HFFc6 (cell line): ENCODE data around the gene ABCG4. TPM values are rescaled to one million over a fixed set of nuclear protein-coding genes. Genes with fewer than 3 reads are reported as not detected.
"Not testable (repeated sequence)": the region's sequence is repeated elsewhere in the genome, so short reads cannot be mapped to it uniquely, and the experiment has no call there.

Experiments used
- DNase-seq: peaks from one replicate; pipeline ENCODE4 v3.0.0-alpha.2; 2018
- H3K27ac Mint-ChIP-seq: 2 replicates; pipeline ENCODE4 v1.8.0; 2020; ENCODE audit warnings: mild to moderate bottlenecking, mixed read lengths
- H3K27me3 Mint-ChIP-seq: 2 replicates; pipeline ENCODE4 v1.8.0; 2021; ENCODE audit warnings: mild to moderate bottlenecking, moderate library complexity, mixed read lengths; ENCODE audit not compliant: insufficient read depth
- H3K36me3 Mint-ChIP-seq: 2 replicates; pipeline ENCODE4 v1.8.0; 2021; ENCODE audit warnings: low read depth, mixed read lengths
- H3K4me1 Mint-ChIP-seq: 2 replicates; pipeline ENCODE4 v1.8.0; 2020; ENCODE audit warnings: low read depth, mixed read lengths
- H3K4me3 Mint-ChIP-seq: 2 replicates; pipeline ENCODE4 v1.8.0; 2020; ENCODE audit warnings: mild to moderate bottlenecking, moderate library complexity, mixed read lengths
- H3K9me3 Mint-ChIP-seq: 2 replicates; pipeline ENCODE4 v1.8.0; 2020; ENCODE audit warnings: mild to moderate bottlenecking, mixed read lengths
- total RNA-seq, 6 experiments: library from RNA; stranded (reverse); fragmentation: NEBNext Ultra II Directional; extraction: Animal tissue kit (Norgen Biotek cat#: 25700); gene quantifications; 2 replicates in 1 of 6; 3 replicates in 5 of 6; pipeline ENCODE4 v1.2.3, GENCODE V29; 2021
- TF ChIP-seq, protein P1 (sequence below): fragments of 200-600 bp; sonication (generic); IDR thresholded peaks from 2 replicates; pipeline ENCODE4 v1.5.0; 2021; ENCODE audit warnings: antibody characterized with exemption, mild to moderate bottlenecking

The ABCG4 gene
- total RNA-seq, 6 experiments from 2014 or later: 0.05 to 0.50 (median 0.18) TPM

DNA sequence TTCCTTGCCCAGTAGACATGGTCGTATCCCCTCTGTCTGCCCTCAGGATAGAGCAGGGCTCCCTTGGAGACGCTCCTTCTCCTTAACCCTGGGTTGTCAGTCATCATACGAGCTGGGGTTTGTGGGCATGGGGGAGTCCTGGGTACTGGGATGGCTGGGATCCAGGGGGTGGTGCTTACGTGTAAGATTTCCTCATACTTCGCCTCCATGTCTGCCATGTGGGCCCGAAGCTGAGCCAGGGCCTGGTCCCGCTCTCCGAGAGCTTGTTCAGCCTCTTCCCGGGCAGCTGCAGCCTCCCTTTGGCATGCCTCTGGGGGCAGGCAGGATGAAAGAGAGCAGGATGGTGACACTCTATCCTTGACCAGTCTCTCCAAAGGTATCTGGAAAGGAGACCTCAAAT, 41.7 kb downstream of the ABCG4 start:
- DNase-seq: no peak
- no peak overlapping the region for H3K27ac Mint-ChIP-seq
- H3K4me1 Mint-ChIP-seq: peaks cover 9% of the 10 kb centered on the region
- H3K36me3 Mint-ChIP-seq: no peaks in the 10 kb centered on the region
- H3K9me3 Mint-ChIP-seq: no peaks in the 10 kb centered on the region
- TF ChIP-seq, protein P1, sequence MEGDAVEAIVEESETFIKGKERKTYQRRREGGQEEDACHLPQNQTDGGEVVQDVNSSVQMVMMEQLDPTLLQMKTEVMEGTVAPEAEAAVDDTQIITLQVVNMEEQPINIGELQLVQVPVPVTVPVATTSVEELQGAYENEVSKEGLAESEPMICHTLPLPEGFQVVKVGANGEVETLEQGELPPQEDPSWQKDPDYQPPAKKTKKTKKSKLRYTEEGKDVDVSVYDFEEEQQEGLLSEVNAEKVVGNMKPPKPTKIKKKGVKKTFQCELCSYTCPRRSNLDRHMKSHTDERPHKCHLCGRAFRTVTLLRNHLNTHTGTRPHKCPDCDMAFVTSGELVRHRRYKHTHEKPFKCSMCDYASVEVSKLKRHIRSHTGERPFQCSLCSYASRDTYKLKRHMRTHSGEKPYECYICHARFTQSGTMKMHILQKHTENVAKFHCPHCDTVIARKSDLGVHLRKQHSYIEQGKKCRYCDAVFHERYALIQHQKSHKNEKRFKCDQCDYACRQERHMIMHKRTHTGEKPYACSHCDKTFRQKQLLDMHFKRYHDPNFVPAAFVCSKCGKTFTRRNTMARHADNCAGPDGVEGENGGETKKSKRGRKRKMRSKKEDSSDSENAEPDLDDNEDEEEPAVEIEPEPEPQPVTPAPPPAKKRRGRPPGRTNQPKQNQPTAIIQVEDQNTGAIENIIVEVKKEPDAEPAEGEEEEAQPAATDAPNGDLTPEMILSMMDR: no peak
- peaks cover 21% of the 10 kb centered on the region for H3K27me3 Mint-ChIP-seq
- H3K4me3 Mint-ChIP-seq: no peak overlapping the region

DNA sequence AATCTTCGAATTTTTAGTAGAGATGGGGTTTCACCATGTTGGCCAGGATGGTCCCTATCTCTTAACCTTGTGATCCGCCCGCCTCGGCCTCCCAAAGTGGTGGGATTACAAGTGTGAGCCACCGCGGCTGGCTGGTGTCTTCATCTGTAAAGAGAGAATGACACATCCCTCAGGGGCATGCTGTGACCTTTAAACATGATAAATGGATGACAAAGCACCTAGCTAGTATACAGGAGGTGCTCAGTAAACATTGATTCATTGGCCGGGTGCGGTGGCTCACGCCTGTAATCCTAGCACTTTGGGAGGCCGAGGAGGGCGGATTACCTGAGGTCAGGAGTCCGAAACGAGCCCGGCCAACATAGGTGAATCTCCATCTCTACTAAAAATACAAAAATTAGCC, 42.4 kb downstream of the ABCG4 start:
- H3K27me3 Mint-ChIP-seq: peaks cover 15% of the 10 kb centered on the region
- peaks cover 15% of the 10 kb centered on the region for H3K4me1 Mint-ChIP-seq
- not testable (repeated sequence) for H3K27ac Mint-ChIP-seq, H3K4me3 Mint-ChIP-seq, DNase-seq, H3K36me3 Mint-ChIP-seq, H3K9me3 Mint-ChIP-seq

DNA sequence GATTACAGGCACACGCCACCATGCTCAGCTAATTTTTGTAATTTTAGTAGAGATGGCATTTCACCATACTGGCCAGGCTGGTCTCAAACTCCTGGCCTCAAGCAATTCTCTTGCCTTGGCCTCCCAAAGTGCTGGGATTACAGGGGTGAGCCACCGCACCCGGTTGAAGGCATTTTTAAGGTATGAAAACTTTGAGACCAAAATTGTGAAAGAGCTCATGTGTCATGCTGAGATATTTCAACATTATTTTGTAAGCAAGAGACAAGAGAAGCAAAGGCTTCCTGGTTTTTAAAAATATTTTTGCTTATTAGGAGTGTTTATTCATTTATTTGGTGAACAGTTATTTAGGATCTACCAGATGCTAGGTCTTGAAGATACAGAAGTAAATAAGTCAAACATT, 43.3 kb downstream of the ABCG4 start:
- H3K4me3 Mint-ChIP-seq: no peak overlapping the region
- TF ChIP-seq, protein P1: no peak
- DNase-seq: no peak
- H3K27me3 Mint-ChIP-seq: peaks cover 12% of the 10 kb centered on the region
- H3K9me3 Mint-ChIP-seq: no peaks in the 10 kb centered on the region
- H3K36me3 Mint-ChIP-seq: no peaks in the 10 kb centered on the region
- no peak overlapping the region for H3K27ac Mint-ChIP-seq
- peaks cover 15% of the 10 kb centered on the region for H3K4me1 Mint-ChIP-seq

DNA sequence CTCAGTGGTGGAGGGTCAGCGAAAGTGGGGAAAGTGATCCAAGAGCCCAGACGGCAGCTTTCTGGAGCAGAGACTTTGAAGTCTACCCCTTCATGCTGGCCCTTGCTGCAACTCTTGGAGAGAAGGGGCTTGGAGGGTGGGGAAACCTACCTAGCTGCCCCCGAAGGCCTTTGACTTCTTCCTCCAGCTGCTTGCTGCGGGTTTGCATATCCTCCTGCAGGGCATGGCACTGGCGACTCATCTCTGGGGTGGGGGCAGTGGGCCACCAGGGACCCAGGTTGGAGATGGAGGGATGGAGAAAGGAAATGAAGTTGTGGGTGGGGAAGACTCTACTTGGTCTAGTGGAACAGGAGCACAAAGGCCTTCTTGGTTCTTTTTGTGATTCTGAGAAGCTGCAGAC, 44.1 kb downstream of the ABCG4 start:
- Mint-ChIP-seq H3K27ac (no peak overlapping the region), H3K4me3 (no peak overlapping the region)
- TF ChIP-seq, protein P1: no peak

DNA sequence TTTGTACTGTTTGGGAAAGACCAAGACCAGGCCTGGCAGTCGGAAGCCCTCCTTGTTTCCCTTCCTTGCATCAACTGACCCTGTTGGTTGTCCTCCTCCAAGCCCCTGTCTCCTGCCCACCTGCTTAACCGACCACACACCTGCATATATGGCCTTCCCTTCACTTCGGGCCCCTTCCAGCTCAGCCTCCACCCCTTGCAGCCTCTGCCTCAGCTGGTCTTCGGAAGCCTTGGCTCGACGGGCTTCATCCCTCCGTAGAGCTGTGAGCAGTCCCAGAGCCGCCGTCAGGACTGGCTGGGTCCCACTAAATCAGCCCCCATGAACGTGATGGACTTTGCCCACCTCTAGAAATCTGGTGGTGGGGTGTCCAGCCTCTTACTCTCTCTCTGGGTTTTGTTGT, 44.8 kb downstream of the ABCG4 start:
- no peaks in the 10 kb centered on the region for H3K9me3 Mint-ChIP-seq
- H3K36me3 Mint-ChIP-seq: no peaks in the 10 kb centered on the region
- H3K27me3 Mint-ChIP-seq: peaks cover 7% of the 10 kb centered on the region
- no peak for DNase-seq
- peaks cover 15% of the 10 kb centered on the region for H3K4me1 Mint-ChIP-seq
- no peak overlapping the region for H3K27ac Mint-ChIP-seq
- H3K4me3 Mint-ChIP-seq: no peak overlapping the region
- TF ChIP-seq, protein P1: no peak

More for the DNA sequence above, 44.1 kb downstream of the ABCG4 start:
- DNase-seq: no peak
- Mint-ChIP-seq H3K36me3 (no peaks in the 10 kb centered on the region), H3K9me3 (no peaks in the 10 kb centered on the region), H3K27me3 (peaks cover 12% of the 10 kb centered on the region), H3K4me1 (peaks cover 15% of the 10 kb centered on the region)

DNA sequence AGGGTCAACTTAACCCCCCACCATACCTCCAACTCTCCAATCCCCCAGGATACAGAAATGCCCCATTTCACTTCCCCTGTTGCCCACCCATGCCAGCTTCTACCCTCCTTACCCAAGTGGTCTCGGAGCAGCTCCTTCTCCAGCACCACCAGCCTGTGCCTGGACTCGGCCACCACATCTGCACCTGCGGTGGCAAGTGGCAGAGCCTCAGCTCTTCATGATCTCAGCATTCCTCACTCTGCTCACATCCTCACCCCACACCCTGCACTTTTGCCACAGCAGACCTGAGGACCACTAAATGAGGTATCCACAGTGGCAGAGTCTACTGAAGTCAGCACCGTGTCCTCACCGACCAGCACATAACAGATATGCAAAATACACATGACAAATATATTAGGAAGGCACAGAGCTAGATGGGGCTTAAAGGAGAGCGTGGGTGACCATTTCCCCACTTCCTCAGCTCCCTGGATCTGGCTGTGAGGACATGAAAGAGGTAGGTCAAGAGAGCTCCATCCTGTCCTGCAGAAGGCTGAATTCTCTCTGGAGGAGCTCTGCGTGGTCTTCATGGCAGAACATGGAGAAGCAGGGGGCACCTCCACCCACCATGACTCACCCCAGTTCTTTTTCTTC, 46.1 kb downstream of the ABCG4 start:
- Mint-ChIP-seq H3K4me1 (peaks cover 15% of the 10 kb centered on the region), H3K36me3 (no peaks in the 10 kb centered on the region), H3K4me3 (peak overlapping the region; percentile 54; the same call in 1 of the 2 replicates), H3K27me3 (peaks cover 6% of the 10 kb centered on the region), H3K27ac (no peak overlapping the region), H3K9me3 (no peaks in the 10 kb centered on the region)
- no peak for DNase-seq
- TF ChIP-seq, protein P1: no peak
